Prostate gland (tissue), 2 donors: Measurements from ENCODE around the gene SCARB1. TPM values are rescaled to one million over a fixed set of nuclear protein-coding genes. Genes with fewer than 3 reads are reported as not detected.

Source experiments
- DNase-seq: peaks from one replicate; pipeline ENCODE4 v3.0.0-alpha.2; 2019; ENCODE audit warnings: low spot score
- H3K27ac ChIP-seq, 2 donors: fragments of 200-600 bp; sonication (generic); 2 replicates each; pipeline ENCODE4 v1.5.1; 2017 to 2019
- H3K27me3 ChIP-seq: fragments of 200-600 bp; sonication (generic); replicated peaks from 2 replicates; pipeline ENCODE4 v1.5.1; 2019; ENCODE audit not compliant: insufficient read depth
- H3K36me3 ChIP-seq, 2 donors: fragments of 200-600 bp; sonication (generic); 1 replicate in 1 of 2; 2 replicates in 1 of 2; pipeline versions ENCODE4 v1.5.1 to v1.8.1; 2017 to 2019
- H3K4me1 ChIP-seq: fragments of 200-600 bp; sonication (generic); replicated peaks from 2 replicates; pipeline ENCODE4 v1.5.1; 2019
- H3K4me3 ChIP-seq, 2 donors: fragments of 200-600 bp; sonication (generic); 2 replicates each; pipeline ENCODE4 v1.5.1; 2017 to 2019
- H3K9me3 ChIP-seq: fragments of 200-600 bp; sonication (generic); 2 replicates; pipeline ENCODE4 v1.5.1; 2017
- CTCF ChIP-seq, 4 experiments: fragments of 200-600 bp in 2 of 4; fragments of 450-650 bp in 2 of 4; sonication (generic) in 2 of 4; IDR thresholded peaks; 1 replicate in 3 of 4; 2 replicates in 1 of 4; pipeline ENCODE4 v1.5.1; 2016 to 2019; ENCODE audit warnings: antibody characterized with exemption in 4 of 4, mild to moderate bottlenecking in 2 of 4, moderate library complexity in 2 of 4
- POLR2A ChIP-seq: fragments of 450-650 bp; IDR thresholded peaks from one replicate; pipeline ENCODE4 v1.6.1; 2016; ENCODE audit warnings: antibody characterized with exemption, mild to moderate bottlenecking
- POLR2AphosphoS5 ChIP-seq: sonication (generic); formaldehyde crosslinking; IDR thresholded peaks from one replicate; pipeline ENCODE4 v1.6.1; 2017; ENCODE audit warnings: antibody characterized with exemption
- WGBS: methylation state at CpG from one replicate; pipeline ENCODE4 v1.1.5; 2018; 5-methylcytosine and 5-hydroxymethylcytosine counted together
- intact Hi-C: fragments of 100-400 bp; cut with DNase I; formaldehyde crosslinking; loops from one replicate; pipeline ENCODE4 v1.14.2; 2022
- total RNA-seq, 2 donors: library from RNA; depleted of rRNA; stranded (reverse); fragments of >200 nt; gene quantifications; one replicate each; pipeline ENCODE4 v1.1.0, GENCODE V29; 2016

The SCARB1 gene
- total RNA-seq, 2 donors from 2014 or later, result 28.0 to 44.4 TPM

- intact Hi-C loops, result no loop called here
- TF ChIP-seq POLR2A (no peak), CTCF (IDR thresholded peaks at IDR 0.05) (no peak), POLR2AphosphoS5 (no peak)
- no peak overlapping the region for H3K4me3 ChIP-seq
- no peaks in the 10 kb centered on the region for H3K36me3 ChIP-seq
- H3K27ac ChIP-seq, result no peak overlapping the region
- 91% methylated on average over 11 of the region's 11 CpGs for whole genome bisulfite sequencing
- no peak for DNase-seq
- no peaks in the 10 kb centered on the region for H3K4me1 ChIP-seq
- no peaks in the 10 kb centered on the region for H3K9me3 ChIP-seq
- H3K27me3 ChIP-seq, result no peaks in the 10 kb centered on the region
Measured at GRCh38 chr12:124872068-124872719, 8.5 kb upstream of the SCARB1 start.

- 87% methylated on average over 4 of the region's 4 CpGs for WGBS
Measured at GRCh38 chr12:124871297-124871696, 7.6 kb upstream of the SCARB1 start.

GRCh38 chr12:124870515-124870914, 6.9 kb upstream of the SCARB1 start:
- no peak overlapping the region for H3K27ac ChIP-seq
- H3K27me3 ChIP-seq, result no peaks in the 10 kb centered on the region
- H3K36me3 ChIP-seq, result no peaks in the 10 kb centered on the region
- TF ChIP-seq POLR2AphosphoS5 (no peak), CTCF (IDR thresholded peaks at IDR 0.05) (no peak), POLR2A (no peak)
- no peak overlapping the region for H3K4me3 ChIP-seq
- DNase-seq, result no peak
- H3K9me3 ChIP-seq, result no peaks in the 10 kb centered on the region
- intact Hi-C loops, result no loop called here
- H3K4me1 ChIP-seq, result no peaks in the 10 kb centered on the region
- 97% methylated on average over 4 of the region's 4 CpGs for WGBS

More at GRCh38 chr12:124871297-124871696, 7.6 kb upstream of the SCARB1 start:
- Histone ChIP-seq H3K27me3 (no peaks in the 10 kb centered on the region), H3K36me3 (no peaks in the 10 kb centered on the region), H3K4me1 (no peaks in the 10 kb centered on the region), H3K4me3 (no peak overlapping the region), H3K27ac (no peak overlapping the region), H3K9me3 (no peaks in the 10 kb centered on the region)
- TF ChIP-seq POLR2A (no peak), CTCF (IDR thresholded peaks at IDR 0.05) (no peak), POLR2AphosphoS5 (no peak)
- intact Hi-C loops, result no loop called here
- DNase-seq, result no peak

GRCh38 chr12:124869059-124869665, 5.5 kb upstream of the SCARB1 start:
- no peaks in the 10 kb centered on the region for H3K36me3 ChIP-seq
- intact Hi-C loops, result no loop called here
- WGBS, result 69% methylated on average over 17 of the region's 17 CpGs
- H3K4me1 ChIP-seq, result no peaks in the 10 kb centered on the region
- no peak overlapping the region for H3K4me3 ChIP-seq
- TF ChIP-seq POLR2A (no peak), POLR2AphosphoS5 (no peak), CTCF (IDR thresholded peaks at IDR 0.05) (no peak)
- no peaks in the 10 kb centered on the region for H3K27me3 ChIP-seq
- H3K27ac ChIP-seq, result no peak overlapping the region
- H3K9me3 ChIP-seq, result no peaks in the 10 kb centered on the region
- DNase-seq, result no peak
